Epithelial cell of esophagus (primary cell): Measurements from ENCODE around the gene DRAM1.

Source experiments
- DNase-seq: peaks from one replicate; pipeline ENCODE4 v3.0.0; 2010; ENCODE audit warnings: low read depth
- H3K4me3 ChIP-seq: 2 replicates; pipeline ENCODE4 v1.5.1; 2011; ENCODE audit warnings: mild to moderate bottlenecking, low read length, control low read depth
- CTCF ChIP-seq: IDR thresholded peaks from 2 replicates; pipeline ENCODE4 v1.5.1; 2011; ENCODE audit warnings: low read depth, mild to moderate bottlenecking, low read length, control low read depth, inconsistent platforms; ENCODE audit not compliant: insufficient read depth; ENCODE audit errors: missing control alignments

The DRAM1 gene

GRCh38 chr12:101838628-101839323 lies 38.6 kb upstream of the DRAM1 start:
- no peak overlapping the region for H3K4me3 ChIP-seq
- no peak for DNase-seq
- TF ChIP-seq CTCF, result no peak

DNA sequence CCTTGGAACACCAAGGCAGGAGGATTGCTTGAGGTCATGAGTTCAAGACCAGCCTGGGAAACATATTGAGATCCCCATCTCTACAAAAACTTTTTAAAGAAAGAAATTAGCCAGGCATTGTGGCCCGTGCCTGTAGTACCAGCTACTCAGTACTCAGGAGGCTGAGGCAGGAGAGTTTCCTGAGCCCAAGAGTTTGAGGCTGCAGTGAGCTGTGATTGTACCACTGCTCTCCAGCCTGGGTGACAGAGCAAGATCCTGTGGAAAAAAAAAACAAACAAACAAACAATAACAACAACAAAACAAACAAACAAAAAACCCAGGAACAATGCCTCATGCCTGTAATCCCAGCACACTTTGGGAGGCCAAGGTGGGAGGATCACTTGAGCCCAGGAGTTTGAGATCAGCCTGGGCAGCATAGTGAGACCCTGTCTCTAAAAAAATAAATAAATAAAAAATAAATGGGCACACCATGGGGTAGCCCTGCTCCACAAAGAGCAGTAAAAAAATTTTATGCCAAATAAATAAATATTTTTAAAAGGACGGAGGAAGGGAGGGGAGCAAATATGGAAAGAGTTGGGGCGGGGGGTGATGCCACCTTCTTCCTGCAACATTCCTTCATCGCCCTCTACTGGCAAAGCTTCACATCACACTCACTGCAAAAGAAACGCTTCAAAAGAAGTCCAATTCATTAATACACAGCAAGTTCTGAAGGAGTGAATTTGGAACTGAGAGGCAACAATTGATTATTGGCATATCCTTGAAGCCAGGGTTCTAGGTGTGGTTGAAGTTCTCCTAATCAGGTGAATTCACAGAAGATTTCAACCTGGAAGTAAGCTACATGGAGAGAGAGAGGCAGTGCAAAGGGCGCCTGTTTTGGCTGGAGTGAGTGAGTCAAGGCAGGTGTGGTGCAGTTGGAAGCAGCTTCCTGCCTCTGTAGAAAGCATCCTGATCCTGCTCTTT lies 37.8 kb upstream of the DRAM1 start:
- peak; percentile 78 for DNase-seq
- H3K4me3 ChIP-seq, result no peak overlapping the region
- TF ChIP-seq CTCF, result peak; percentile 87

- TF ChIP-seq CTCF, result no peak
- no peak for DNase-seq
- H3K4me3 ChIP-seq, result no peak overlapping the region
These were observed 36.3 kb upstream of the DRAM1 start for GRCh38 chr12:101841069-101841468.

DNA sequence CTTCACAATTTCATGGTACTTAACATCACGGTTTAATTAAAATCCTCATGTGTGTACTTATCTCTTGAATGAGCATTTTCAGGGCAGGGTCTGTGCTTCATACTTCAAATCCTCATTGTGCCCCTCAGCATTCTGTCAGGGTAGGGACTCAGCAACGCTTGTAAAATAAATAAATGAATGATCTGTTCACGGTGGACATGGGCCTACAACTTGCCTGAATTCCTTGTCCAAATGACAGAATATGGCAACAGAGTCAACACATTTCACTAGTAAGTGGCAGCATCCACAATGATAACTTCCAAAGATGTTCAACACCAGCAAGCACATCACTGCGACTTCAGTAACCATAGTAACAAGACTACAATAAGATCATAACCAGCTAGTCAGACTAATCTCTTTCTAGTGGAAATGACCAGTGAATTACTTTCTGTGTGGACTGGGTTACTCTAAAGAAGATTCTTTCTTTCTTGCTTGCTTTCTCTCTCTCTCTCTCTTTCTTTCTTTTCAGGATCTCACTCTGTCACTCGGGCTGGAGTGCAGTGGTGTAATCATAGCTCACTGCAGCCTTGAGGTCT lies 32.2 kb upstream of the DRAM1 start:
- DNase-seq, result no peak
- no peak for TF ChIP-seq CTCF
- no peak overlapping the region for H3K4me3 ChIP-seq

GRCh38 chr12:101847325-101847724 lies 30.1 kb upstream of the DRAM1 start:
- no peak for DNase-seq
- H3K4me3 ChIP-seq, result no peak overlapping the region
- no peak for TF ChIP-seq CTCF

DNA sequence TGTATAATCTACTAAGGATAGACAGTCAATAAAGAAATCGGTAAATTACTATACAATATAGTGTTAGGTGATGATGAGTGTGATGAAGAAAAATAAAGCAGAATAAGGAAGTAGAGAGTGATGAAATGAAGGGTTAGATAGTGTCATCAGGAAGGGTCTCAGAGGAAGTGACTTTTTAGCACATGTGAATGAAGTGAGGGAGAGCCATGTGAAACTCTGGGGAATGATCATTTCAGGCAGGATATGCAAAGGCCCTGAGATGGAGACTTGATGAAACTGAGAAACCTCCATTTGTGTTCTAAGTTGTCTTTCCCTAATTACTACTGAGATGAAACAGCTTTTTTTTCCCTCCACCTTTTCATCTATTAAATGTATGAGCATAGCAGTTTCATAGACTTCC lies 27.2 kb upstream of the DRAM1 start:
- H3K4me3 ChIP-seq, result no peak overlapping the region
- no peak for DNase-seq
- no peak for TF ChIP-seq CTCF
